K562 (cell line): ENCODE data around the gene TSC22D2. TPM values are rescaled to one million over a fixed set of nuclear protein-coding genes. Genes with fewer than 3 reads are reported as not detected.
A peak's percentile ranks its signal among the peaks of the same experiment; 100 is the strongest.

Experiments
- ATF6 ChIP-seq: sonication (generic); formaldehyde crosslinking; IDR thresholded peaks from 2 replicates; pipeline ENCODE4 v1.4.0; 2020; ENCODE audit warnings: mild to moderate bottlenecking, missing genetic modification reagents
- BACH1 ChIP-seq: fragments of 200-800 bp; sonication (Bioruptor generic); IDR thresholded peaks from 2 replicates; pipeline ENCODE4 v1.6.1; 2016; ENCODE audit warnings: missing genetic modification characterization, missing compliant biosample characterization
- BRD4 ChIP-seq: fragments of 200-600 bp; sonication (generic); IDR thresholded peaks from 2 replicates; pipeline ENCODE4 v1.6.1; 2017; ENCODE audit warnings: inconsistent platforms
- DPF2 ChIP-seq: fragments of 450-650 bp; IDR thresholded peaks from 2 replicates; pipeline ENCODE4 v1.6.1; 2016
- E2F6 ChIP-seq, 2 experiments: IDR thresholded peaks; 2 replicates each; pipeline ENCODE4 v1.6.1; 2011; ENCODE audit warnings: borderline replicate concordance in 1 of 2, control low read depth in 1 of 2, low read depth in 1 of 2, low read length in 1 of 2, mild to moderate bottlenecking in 1 of 2, mixed read lengths in 1 of 2, moderate library complexity in 1 of 2; ENCODE audit not compliant: insufficient read depth in 1 of 2, insufficient read length in 1 of 2, poor library complexity in 1 of 2, severe bottlenecking in 1 of 2; ENCODE audit errors: extremely low read depth in 1 of 2
- ETV1 ChIP-seq: fragments of 450-650 bp; conservative IDR thresholded peaks from 2 replicates; pipeline ENCODE4 v1.6.1; 2016; ENCODE audit warnings: missing genetic modification characterization, control low read depth, low read depth, missing compliant biosample characterization
- FOXA3 ChIP-seq, 2 experiments: fragments of 450-650 bp in 1 of 2; sonication (generic) in 1 of 2; formaldehyde crosslinking; IDR thresholded peaks in 1 of 2; conservative IDR thresholded peaks in 1 of 2; 2 replicates each; pipeline versions ENCODE4 v1.4.0 to v1.8.0; 2020 to 2022; ENCODE audit warnings: mild to moderate bottlenecking in 2 of 2, missing genetic modification reagents in 1 of 2
- HDAC6 ChIP-seq: IDR thresholded peaks from 2 replicates; pipeline ENCODE4 v1.6.1; 2012; ENCODE audit warnings: low read depth, mild to moderate bottlenecking, control low read depth, inconsistent platforms, low read length, moderate library complexity
- KDM5B ChIP-seq: fragments of 200-600 bp; sonication (generic); IDR thresholded peaks from 2 replicates; pipeline ENCODE4 v1.6.1; 2012; ENCODE audit warnings: low read depth, mild to moderate bottlenecking, moderate library complexity, low read length, control low read depth, inconsistent platforms; ENCODE audit not compliant: insufficient replicate concordance
- MNT ChIP-seq, 2 experiments: fragments of 450-650 bp; conservative IDR thresholded peaks; 2 replicates each; pipeline ENCODE4 v1.6.1; 2017; ENCODE audit warnings: mild to moderate bottlenecking in 2 of 2, moderate library complexity in 2 of 2
- NR2C2 ChIP-seq, 2 experiments: fragments of 200-800 bp in 1 of 2; sonication (Bioruptor generic) in 1 of 2; sonication (generic) in 1 of 2; formaldehyde crosslinking in 1 of 2; IDR thresholded peaks; 2 replicates each; pipeline versions ENCODE4 v1.6.1 to v1.8.0; 2016 to 2022; ENCODE audit warnings: mild to moderate bottlenecking in 1 of 2, missing compliant biosample characterization in 1 of 2, missing genetic modification characterization in 1 of 2, missing genetic modification reagents in 1 of 2
- NR3C1 ChIP-seq: sonication (generic); formaldehyde crosslinking; IDR thresholded peaks from 2 replicates; pipeline ENCODE4 v1.8.1; 2022; ENCODE audit warnings: missing genetic modification reagents
- PHF20 ChIP-seq: fragments of 450-650 bp; IDR thresholded peaks from 2 replicates; pipeline ENCODE4 v1.6.1; 2018; ENCODE audit not compliant: partially characterized antibody
- PKNOX1 ChIP-seq: fragments of 450-650 bp; IDR thresholded peaks from 2 replicates; pipeline ENCODE4 v1.6.1; 2016
- POLR2AphosphoS5 ChIP-seq: IDR thresholded peaks from 2 replicates; pipeline ENCODE4 v1.6.1; 2011; ENCODE audit warnings: mild to moderate bottlenecking, low read depth, low read length, moderate library complexity; ENCODE audit not compliant: control insufficient read depth, insufficient read depth
- POLR2H ChIP-seq: IDR thresholded peaks from 2 replicates; pipeline ENCODE4 v1.6.1; 2016; ENCODE audit warnings: missing genetic modification characterization, low read depth, mild to moderate bottlenecking, control low read depth, missing compliant biosample characterization, moderate library complexity
- RBM17 ChIP-seq: fragments of 200-400 bp; formaldehyde crosslinking; IDR thresholded peaks from 2 replicates; pipeline ENCODE4 v1.6.1; 2017; ENCODE audit warnings: low read depth, mild to moderate bottlenecking, low read length, borderline replicate concordance
- RUNX1 ChIP-seq: sonication (generic); IDR thresholded peaks from 2 replicates; pipeline ENCODE4 v1.6.1; 2016; ENCODE audit warnings: antibody characterized with exemption, low read depth
- ZNF644 ChIP-seq: fragments of 200-800 bp; sonication (Bioruptor generic); IDR thresholded peaks from 2 replicates; pipeline ENCODE4 v1.6.1; 2016; ENCODE audit warnings: low read depth, missing genetic modification characterization, missing compliant biosample characterization
- ZNF766 ChIP-seq: fragments of 200-800 bp; sonication (Bioruptor generic); conservative IDR thresholded peaks from 2 replicates; pipeline ENCODE4 v1.6.1; 2016; ENCODE audit warnings: missing genetic modification characterization, missing compliant biosample characterization
- polyA plus RNA-seq, 8 experiments: library from polyadenylated mRNA; depleted of rRNA in 4 of 8; stranded (reverse) in 5 of 8; unstranded in 3 of 8; fragments of >200 nt; fragmentation: Nextera tagmentation in 2 of 8; fragmentation: Illumina TruSeq in 1 of 8; extraction: Ambion mirVana in 2 of 8; extraction: Trizol in 1 of 8; gene quantifications; 2 replicates each; pipeline versions ENCODE4 v1.2.1 to v1.2.3, GENCODE V29; 2011 to 2014; ENCODE audit warnings: inconsistent platforms in 1 of 8, missing spikeins in 1 of 8
- total RNA-seq, 7 experiments: library from RNA; depleted of rRNA in 6 of 7; stranded (reverse); fragments of >200 nt in 6 of 7; fragmentation: Illumina TruSeq in 2 of 7; extraction: Trizol in 2 of 7; gene quantifications; 2 replicates each; pipeline versions ENCODE4 v1.2.1 to v1.2.3, GENCODE V29; 2011 to 2021; ENCODE audit warnings: low replicate concordance in 1 of 7

Gene TSC22D2
- total and polyA plus RNA-seq, 9 of the 15 experiments (the other 6 are each of a cell fraction or from before 2014, with no cell fraction given) = 5.5 to 44.0 (median 19.3) TPM

GRCh38 chr3:150376001-150376848, 31.9 kb upstream of the TSC22D2 start (continued):
- peak; percentile 18 to 40; a peak in 1 of 4 replicates for TF ChIP-seq MNT (conservative IDR thresholded peaks at IDR 0.05)
- TF ChIP-seq ETV1 (tag) = peak; percentile 48
- no peak for TF ChIP-seq E2F6 (IDR thresholded peaks at IDR 0.05; ENCODE audit: borderline replicate concordance in 1 of 2, extremely low read depth in 1 of 2, insufficient read depth in 1 of 2, insufficient read length in 1 of 2, low read depth in 1 of 2, low read length in 1 of 2, poor library complexity in 1 of 2, severe bottlenecking in 1 of 2)
- 0 out of 2 replicates have a peak, but pooled peaks have one; percentile 17 for TF ChIP-seq PKNOX1
- no peak for TF ChIP-seq KDM5B
- TF ChIP-seq RBM17 = no peak
- TF ChIP-seq NR3C1 (CRISPR knock-in tag) = no peak
- TF ChIP-seq ATF6 (CRISPR knock-in tag) = no peak
- TF ChIP-seq BRD4 = no peak
- peak; percentile 81 for TF ChIP-seq ZNF766 (CRISPR knock-in tag)
- peak; percentile 73; the same call in 1 of the 2 replicates for TF ChIP-seq ZNF644
- peak; percentile 64; the same call in 1 of the 2 replicates for TF ChIP-seq DPF2
- TF ChIP-seq RUNX1 = no peak
- TF ChIP-seq FOXA3 (CRISPR knock-in tag; conservative IDR thresholded peaks at IDR 0.05 in 1 of 2, IDR thresholded peaks at IDR 0.05 in 1 of 2) = peak in 1 of 2 experiments; percentile 23; a peak in 2 of 4 replicates
- peak; percentile 63; the same call in 1 of the 2 replicates for TF ChIP-seq POLR2H (tag)
- no peak for TF ChIP-seq NR2C2 (CRISPR knock-in tag; IDR thresholded peaks at IDR 0.05)
- peak; percentile 73 for TF ChIP-seq NR2C2 (tag; IDR thresholded peaks at IDR 0.05)
- TF ChIP-seq HDAC6 = no peak
- no peak for TF ChIP-seq PHF20
- TF ChIP-seq BACH1 (tag) = peak; percentile 81; the same call in 1 of the 2 replicates
- no peak for TF ChIP-seq POLR2AphosphoS5
